Endothelial cell of umbilical vein (primary cell): Measurements from ENCODE around the gene ITPRIPL1. TPM values are rescaled to one million over a fixed set of nuclear protein-coding genes. Genes with fewer than 3 reads are reported as not detected.

Experiments used
- BruUV-seq: library from RNA; stranded (reverse); fragments of 400-500 nt; replicated peaks from 2 replicates; lab custom pipeline; 2021; lab: Mats Ljungman, UMichigan
- CTCF ChIA-PET: fragments of 300-600, 350-600 bp; sonication (Branson Sonifier 250); formaldehyde crosslinking; loops from one replicate; lab custom pipeline; 2021; ENCODE audit warnings: antibody characterized with exemption, inconsistent platforms; lab: Charles Lee
- POLR2A ChIA-PET: fragments of 300-600, 350-600 bp; sonication (Branson Sonifier 250); formaldehyde crosslinking; loops from one replicate; lab custom pipeline; 2021; ENCODE audit warnings: antibody characterized with exemption, inconsistent platforms; lab: Charles Lee
- DNase-seq: peaks from one replicate; pipeline ENCODE4 v3.0.0-alpha.2; 2011; ENCODE audit warnings: low read depth, low spot score
- FAIRE-seq: peaks from 2 replicates; lab custom pipeline; 2011; peaks lifted over from hg19 to GRCh38; lab: Jason Lieb, UNC
- H2AFZ ChIP-seq: 2 replicates; pipeline ENCODE4 v1.6.0; 2012; ENCODE audit warnings: low read depth, low read length, control low read depth, inconsistent platforms
- H3K27ac ChIP-seq: 2 replicates; pipeline ENCODE4 v1.5.1; 2011; ENCODE audit warnings: low read depth, mild to moderate bottlenecking, control low read depth, low read length, moderate library complexity; ENCODE audit not compliant: insufficient read depth
- H3K27me3 ChIP-seq, 2 experiments: 2 replicates each; pipeline versions ENCODE4 v1.6.0 to v1.6.1; 2011; ENCODE audit warnings: low read length in 2 of 2, mixed read lengths in 1 of 2; ENCODE audit not compliant: control insufficient read depth in 2 of 2, insufficient read depth in 2 of 2
- H3K36me3 ChIP-seq, 2 experiments: 2 replicates in 1 of 2; 3 replicates in 1 of 2; pipeline ENCODE4 v1.5.1; 2011; ENCODE audit warnings: low read length in 2 of 2, mild to moderate bottlenecking in 1 of 2, moderate library complexity in 1 of 2; ENCODE audit not compliant: control insufficient read depth in 2 of 2, insufficient read depth in 2 of 2; ENCODE audit errors: extremely low read depth in 1 of 2
- H3K4me1 ChIP-seq: 3 replicates; pipeline ENCODE4 v1.5.1; 2011; ENCODE audit warnings: mild to moderate bottlenecking, low read length; ENCODE audit not compliant: control insufficient read depth, insufficient read depth; ENCODE audit errors: extremely low read depth
- H3K4me2 ChIP-seq: 2 replicates; pipeline ENCODE4 v1.6.1; 2011; ENCODE audit warnings: low read length, control low read depth, mixed read lengths; ENCODE audit not compliant: insufficient read depth
- H3K4me3 ChIP-seq, 3 experiments: fragments of 200-600 bp in 1 of 3; sonication (generic), shearing (Covaris generic) in 1 of 3; replicated peaks in 1 of 3; 2 replicates each; pipeline ENCODE4 v1.5.1; 2011 to 2016; ENCODE audit warnings: control low read depth in 3 of 3, low read length in 3 of 3, mild to moderate bottlenecking in 2 of 3, inconsistent platforms in 1 of 3, low read depth in 1 of 3, moderate library complexity in 1 of 3; ENCODE audit not compliant: insufficient read depth in 1 of 3
- H3K79me2 ChIP-seq: 2 replicates; pipeline ENCODE4 v1.6.0; 2012; ENCODE audit warnings: low read length, inconsistent platforms; ENCODE audit not compliant: control insufficient read depth, insufficient read depth
- H3K9ac ChIP-seq: replicated peaks from 2 replicates; pipeline ENCODE3; 2011; ENCODE audit warnings: low read length, control low read depth; ENCODE audit not compliant: insufficient read depth; ENCODE audit errors: extremely low read depth
- H3K9me1 ChIP-seq: replicated peaks from 3 replicates; pipeline ENCODE4 v1.6.0; 2011; ENCODE audit warnings: mild to moderate bottlenecking, low read length; ENCODE audit not compliant: control insufficient read depth, insufficient read depth; ENCODE audit errors: extremely low read depth
- H3K9me3 ChIP-seq: replicated peaks from 2 replicates; pipeline ENCODE4 v1.5.1; 2012; ENCODE audit warnings: low read length, inconsistent platforms; ENCODE audit not compliant: control insufficient read depth, insufficient read depth
- H4K20me1 ChIP-seq: replicated peaks from 2 replicates; pipeline ENCODE3; 2011; ENCODE audit warnings: mild to moderate bottlenecking, low read length; ENCODE audit not compliant: control insufficient read depth, insufficient read depth; ENCODE audit errors: extremely low read depth
- CTCF ChIP-seq, 2 donors: IDR thresholded peaks; 1 replicate in 1 of 2; 2 replicates in 1 of 2; pipeline ENCODE4 v1.5.1; 2011; ENCODE audit warnings: low read length in 2 of 2, mild to moderate bottlenecking in 2 of 2, moderate library complexity in 2 of 2, control low read depth in 1 of 2, inconsistent platforms in 1 of 2, low read depth in 1 of 2; ENCODE audit not compliant: insufficient read depth in 1 of 2; ENCODE audit errors: extremely low read depth in 1 of 2
- EZH2 ChIP-seq: IDR thresholded peaks from 2 replicates; pipeline ENCODE4 v1.6.1; 2012; ENCODE audit warnings: borderline replicate concordance, low read depth, mild to moderate bottlenecking, moderate library complexity, low read length, inconsistent platforms; ENCODE audit not compliant: severe bottlenecking
- FOS ChIP-seq: IDR thresholded peaks from 2 replicates; pipeline ENCODE4 v1.6.1; 2011; ENCODE audit warnings: mild to moderate bottlenecking, low read length, moderate library complexity, borderline replicate concordance; ENCODE audit not compliant: insufficient read depth
- GATA2 ChIP-seq: IDR thresholded peaks from 2 replicates; pipeline ENCODE4 v1.7.0; 2011; ENCODE audit warnings: low read depth, mild to moderate bottlenecking, moderate library complexity, mixed read lengths, low read length; ENCODE audit not compliant: insufficient read length, insufficient read depth
- JUN ChIP-seq: IDR thresholded peaks from 2 replicates; pipeline ENCODE4 v1.6.1; 2011; ENCODE audit warnings: borderline replicate concordance, low read depth; ENCODE audit not compliant: insufficient read length, insufficient read depth
- MAX ChIP-seq: IDR thresholded peaks from 2 replicates; pipeline ENCODE4 v1.6.1; 2011; ENCODE audit not compliant: insufficient read depth, insufficient read length
- MYC ChIP-seq: IDR thresholded peaks from one replicate; pipeline ENCODE4 v1.6.1; 2011; ENCODE audit warnings: mild to moderate bottlenecking, low read depth, low read length
- POLR2A ChIP-seq: IDR thresholded peaks from 2 replicates; pipeline ENCODE4 v1.6.1; 2012; ENCODE audit warnings: low read depth, mild to moderate bottlenecking, control low read depth, low read length
- POLR2AphosphoS5 ChIP-seq: IDR thresholded peaks from 2 replicates; pipeline ENCODE4 v1.6.1; 2012; ENCODE audit warnings: low read depth, mild to moderate bottlenecking, control low read depth, low read length, moderate library complexity; ENCODE audit not compliant: insufficient read depth
- dilution Hi-C: fragments of 300-500 bp; cut with MboI; formaldehyde crosslinking; loops from one replicate; pipeline ENCODE4 v1.15.0; 2019; ENCODE audit warnings: low sequenced_read_pairs; ENCODE audit not compliant: extremely low pct_ligation_motif_present
- intact Hi-C: fragments of 100-400 bp; cut with micrococcal nuclease; formaldehyde crosslinking; loops from one replicate; pipeline ENCODE4 v1.10.0; 2022
- polyA plus RNA-seq, 4 experiments: library from polyadenylated mRNA; depleted of rRNA in 3 of 4; stranded (reverse) in 3 of 4; unstranded in 1 of 4; fragments of >200 nt; gene quantifications; 2 replicates each; pipeline versions ENCODE4 v1.2.1 to v1.2.3, GENCODE V29; 2011 to 2012; ENCODE audit warnings: missing spikeins in 1 of 4
- total RNA-seq: library from RNA; stranded (reverse); gene quantifications from 2 replicates; pipeline ENCODE4 v1.2.3, GENCODE V29; 2021

ITPRIPL1 gene
- total and polyA plus RNA-seq, 2 donors (not counting 3 experiments of a cell fraction or from before 2014, with no cell fraction given), result 2.6 to 5.8 TPM

- no TSS peak for BruUV-seq
- H3K27me3 ChIP-seq, result peaks cover 10 to 15% of the 10 kb centered on the region in 2 experiments
- ChIA-PET POLR2A (no interaction called here), CTCF (interaction anchor here (1.6 kb wide), 1 partner anchor 23 kb away, joined by 3 read pairs; no protein-coding TSS in a partner anchor)
- no peak overlapping the region for H3K9ac ChIP-seq
- dilution Hi-C loops (no loop called here), intact Hi-C loops (no loop called here)
- TF ChIP-seq GATA2 (no peak), MYC (no peak), FOS (no peak), CTCF (IDR thresholded peaks at IDR 0.05; ENCODE audit: extremely low read depth in 1 of 2, insufficient read depth in 1 of 2, low read depth in 1 of 2, low read length in 2 of 2) (no peak), EZH2 (no peak), POLR2AphosphoS5 (no peak), JUN (no peak), POLR2A (no peak), MAX (no peak)
- H3K27ac ChIP-seq, result no peak overlapping the region
- no peak overlapping the region for H3K4me2 ChIP-seq
- no peaks in the 10 kb centered on the region for H3K9me3 ChIP-seq
- H3K9me1 ChIP-seq, result no peaks in the 10 kb centered on the region
- no peaks in the 10 kb centered on the region for H3K79me2 ChIP-seq
- no peak overlapping the region for H3K4me3 ChIP-seq
- FAIRE-seq (no peak), DNase-seq (no peak)
- H3K4me1 ChIP-seq, result peaks cover 30% of the 10 kb centered on the region
- H2AFZ ChIP-seq, result no peak overlapping the region
- H4K20me1 ChIP-seq, result no peaks in the 10 kb centered on the region
- no peaks in the 10 kb centered on the region for H3K36me3 ChIP-seq
Measured at GRCh38 chr2:96319396-96319795, 5.7 kb upstream of the ITPRIPL1 start.
